ENCODE measurements around the gene SMG6. TPM values are rescaled to one million over a fixed set of nuclear protein-coding genes. Genes with fewer than 3 reads are reported as not detected.
A peak's percentile ranks its signal among the peaks of the same experiment; 100 is the strongest.

Gene SMG6
- total and polyA plus RNA-seq, 2 of the 4 experiments (the other 2 are of a cell fraction): 16.3 to 30.3 TPM

GRCh38 chr17:2041561-2042389 is 261.8 kb downstream of the SMG6 start, which contains the start of gene OVCA2:
OVCA2 (plus strand) TSS chr17:2042022; CDS start chr17:2042048, 26 bp downstream.
- Histone ChIP-seq H3K23ac (ENCODE audit: low read depth, low read length) (peak within 1 kb of the TSS; percentile 99), H3K4me2 (ENCODE audit: low read depth, low read length) (peak within 1 kb of the TSS; percentile 94), H2AK9ac (replicated peaks; ENCODE audit: low read depth, low read length, poor library complexity) (peak within 1 kb of the TSS; percentile 97), H4K8ac (ENCODE audit: low read depth in 2 of 2, low read length in 2 of 2) (peak within 1 kb of the TSS; percentile 90 to 99), H2BK20ac (ENCODE audit: low read depth, low read length) (peak within 1 kb of the TSS; percentile 13; the same call in 1 of the 2 replicates), H4K5ac (ENCODE audit: low read depth, low read length) (peak within 1 kb of the TSS; percentile 96), H2BK5ac (ENCODE audit: low read depth, low read length, poor library complexity, severe bottlenecking) (peak within 1 kb of the TSS; percentile 86), H2BK15ac (ENCODE audit: low read depth, low read length) (peak within 1 kb of the TSS; percentile 2; the same call in 1 of the 3 replicates), H3K14ac (replicated peaks; ENCODE audit: low read depth, low read length) (peak within 1 kb of the TSS; percentile 100), H3K9ac (ENCODE audit: low read depth, low read length) (peak within 1 kb of the TSS; percentile 95), H4K91ac (ENCODE audit: insufficient read depth, low read depth, low read length) (peak within 1 kb of the TSS; percentile 95), H3K27me3 (ENCODE audit: control insufficient read depth, insufficient read depth, low read length) (no peaks in the 10 kb centered on the region), H3K4me1 (ENCODE audit: control insufficient read depth, insufficient read depth, low read length) (peaks cover 22% of the 10 kb centered on the region), H3K4me3 (ENCODE audit: insufficient read depth, low read depth, low read length) (peak within 1 kb of the TSS; percentile 74), H2BK120ac (ENCODE audit: low read depth, low read length) (peak within 1 kb of the TSS; percentile 78), H3K79me1 (ENCODE audit: low read depth in 1 of 2, low read length in 2 of 2) (peaks cover 22 to 40% of the 10 kb centered on the region in 2 experiments), H3K9me1 (ENCODE audit: insufficient read depth, low read length) (peaks cover 22% of the 10 kb centered on the region), H3K18ac (ENCODE audit: low read depth, low read length) (peak within 1 kb of the TSS; percentile 80), H2AFZ (replicated peaks; ENCODE audit: low read length, poor library complexity) (peak within 1 kb of the TSS; percentile 96), H3K9me3 (ENCODE audit: control insufficient read depth, insufficient read depth, low read length) (no peaks in the 10 kb centered on the region), H3K4ac (ENCODE audit: low read depth, low read length) (peak within 1 kb of the TSS; percentile 99), H3K56ac (ENCODE audit: extremely low read depth, insufficient read depth, low read length) (peak within 1 kb of the TSS; percentile 92), H2AK5ac (ENCODE audit: low read depth, low read length) (peak within 1 kb of the TSS; percentile 99), H3K27ac (ENCODE audit: insufficient read depth, low read length) (peak within 1 kb of the TSS; percentile 94), H3K36me3 (ENCODE audit: control insufficient read depth, insufficient read depth, low read length) (peaks cover 38% of the 10 kb centered on the region), H4K20me1 (ENCODE audit: insufficient read depth, low read length) (peaks cover 11% of the 10 kb centered on the region; the same call in 1 of the 2 replicates)
- ATAC-seq (ENCODE audit: low read depth): peak; percentile 85
- no TSS peak for BruUV-seq (replicated peaks)
- ChIA-PET CTCF (no interaction called here), POLR2A (ENCODE audit: unreplicated experiment) (no interaction called here)
- DNase-seq: peak; percentile 92
- in situ Hi-C loops (cut with MboI; ENCODE audit: low sequenced_read_pairs): loop anchor here (25.0 kb wide), 1 partner anchor 329 kb away; the partner anchor contains the start of genes TLCD2 and WDR81
- 0% methylated on average over 69 of the region's 93 CpGs; no CpG with 5 or more reads in 1 of the 2 experiments for WGBS, 2 experiments (ENCODE audit: extremely low coverage in 2 of 2, insufficient read length in 1 of 2)
- intact Hi-C loops (cut with micrococcal nuclease): loop anchor here (5.0 kb wide), 1 partner anchor 324 kb away; no protein-coding TSS in a partner anchor
- dilution Hi-C loops (cut with HindIII; ENCODE audit: low sequenced_read_pairs, unreplicated experiment): no loop called here
- no peak for TF ChIP-seq CHD1 (IDR thresholded peaks at IDR 0.05; ENCODE audit: low read depth, low read length)
- no peak for TF ChIP-seq BHLHE40 (IDR thresholded peaks at IDR 0.05; ENCODE audit: low read depth, low read length)
- TF ChIP-seq POLR2A (IDR thresholded peaks at IDR 0.05; ENCODE audit: low read depth, low read length): peak; percentile 86
- no peak for TF ChIP-seq NFE2L2 (IDR thresholded peaks at IDR 0.05; ENCODE audit: low read depth, low read length)
- TF ChIP-seq FOS (IDR thresholded peaks at IDR 0.05; ENCODE audit: low read depth, low read length): no peak
- TF ChIP-seq USF2 (IDR thresholded peaks at IDR 0.05; ENCODE audit: low read depth, low read length): no peak
- peak; percentile 41; the same call in 1 of the 2 replicates for TF ChIP-seq SMC3 (IDR thresholded peaks at IDR 0.05; ENCODE audit: low read depth, low read length)
- TF ChIP-seq CTCF (conservative IDR thresholded peaks at IDR 0.05; ENCODE audit: low read depth, low read length): peak; percentile 71
- no peak for TF ChIP-seq MXI1 (IDR thresholded peaks at IDR 0.05; ENCODE audit: borderline replicate concordance, low read depth, low read length)
- TF ChIP-seq ELK1 (IDR thresholded peaks at IDR 0.05; ENCODE audit: borderline replicate concordance, low read depth, low read length): no peak
- no peak for TF ChIP-seq RCOR1 (IDR thresholded peaks at IDR 0.05; ENCODE audit: insufficient replicate concordance, low read length)
- peak; percentile 58 for TF ChIP-seq RAD21 (IDR thresholded peaks at IDR 0.05; ENCODE audit: low read length)
- TF ChIP-seq RFX5 (IDR thresholded peaks at IDR 0.05; ENCODE audit: low read depth, low read length): no peak
